DOHH2 (cell line): Measurements from ENCODE around the gene WDR12.

Experiments
- EZH2phosphoT487 ChIP-seq: fragments of 200-600 bp; sonication (generic); IDR thresholded peaks from 2 replicates; pipeline ENCODE4 v1.6.1; 2017; ENCODE audit warnings: borderline replicate concordance, mild to moderate bottlenecking, antibody characterized with exemption, low read length, moderate library complexity, mixed read lengths
- TF ChIP-seq, protein P1 (sequence below): fragments of 200-600 bp; sonication (generic); IDR thresholded peaks from one replicate; pipeline ENCODE4 v1.5.1; 2014; ENCODE audit warnings: antibody characterized with exemption, mild to moderate bottlenecking, low read depth, low read length; ENCODE audit not compliant: poor library complexity, severe bottlenecking

DNA sequence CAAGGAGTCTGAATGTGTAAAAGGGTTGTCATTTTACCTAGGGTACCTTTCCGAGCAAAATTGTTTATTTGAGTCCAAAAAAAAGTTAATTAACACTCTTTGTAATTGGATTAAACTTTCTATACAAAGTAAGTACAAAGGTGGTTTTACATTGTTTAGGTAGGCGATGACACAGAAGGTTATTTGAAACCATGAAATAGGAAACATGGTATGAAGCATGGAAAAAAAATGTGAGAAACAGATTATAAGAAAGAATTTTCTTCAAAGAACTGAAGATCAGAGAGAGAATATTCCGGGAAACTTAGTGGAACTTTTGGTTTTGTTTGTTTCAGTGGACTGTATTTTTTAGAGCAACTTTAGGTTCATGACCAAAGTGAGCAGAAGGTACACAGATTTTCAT, 33.3 kb upstream of the WDR12 start:
- TF ChIP-seq, protein P1, sequence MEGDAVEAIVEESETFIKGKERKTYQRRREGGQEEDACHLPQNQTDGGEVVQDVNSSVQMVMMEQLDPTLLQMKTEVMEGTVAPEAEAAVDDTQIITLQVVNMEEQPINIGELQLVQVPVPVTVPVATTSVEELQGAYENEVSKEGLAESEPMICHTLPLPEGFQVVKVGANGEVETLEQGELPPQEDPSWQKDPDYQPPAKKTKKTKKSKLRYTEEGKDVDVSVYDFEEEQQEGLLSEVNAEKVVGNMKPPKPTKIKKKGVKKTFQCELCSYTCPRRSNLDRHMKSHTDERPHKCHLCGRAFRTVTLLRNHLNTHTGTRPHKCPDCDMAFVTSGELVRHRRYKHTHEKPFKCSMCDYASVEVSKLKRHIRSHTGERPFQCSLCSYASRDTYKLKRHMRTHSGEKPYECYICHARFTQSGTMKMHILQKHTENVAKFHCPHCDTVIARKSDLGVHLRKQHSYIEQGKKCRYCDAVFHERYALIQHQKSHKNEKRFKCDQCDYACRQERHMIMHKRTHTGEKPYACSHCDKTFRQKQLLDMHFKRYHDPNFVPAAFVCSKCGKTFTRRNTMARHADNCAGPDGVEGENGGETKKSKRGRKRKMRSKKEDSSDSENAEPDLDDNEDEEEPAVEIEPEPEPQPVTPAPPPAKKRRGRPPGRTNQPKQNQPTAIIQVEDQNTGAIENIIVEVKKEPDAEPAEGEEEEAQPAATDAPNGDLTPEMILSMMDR = no peak
- no peak for TF ChIP-seq EZH2phosphoT487
